WTC11 (cell line): Measurements from ENCODE around the gene ZNF804A. TPM values are rescaled to one million over a fixed set of nuclear protein-coding genes. Genes with fewer than 3 reads are reported as not detected.

Experiments
- ATAC-seq: fragments of 200-7000 bp; cut with Tn5 transposase; 2 replicates; pipeline ENCODE4 v1.10.0; 2021; ENCODE audit warnings: mild to moderate bottlenecking, moderate library complexity
- CTCF ChIA-PET: fragments of 300-600 bp; sonication (Branson Sonifier 250); formaldehyde crosslinking; loops from one replicate; lab custom pipeline; 2021; ENCODE audit warnings: antibody characterized with exemption; lab: Charles Lee
- POLR2A ChIA-PET: fragments of 350-600 bp; sonication (Branson Sonifier 250); formaldehyde crosslinking; loops from one replicate; lab custom pipeline; 2021; ENCODE audit warnings: antibody characterized with exemption; lab: Charles Lee
- DNase-seq: peaks from one replicate; pipeline ENCODE4 v3.0.0; 2021; ENCODE audit warnings: low spot score
- H3K27ac Mint-ChIP-seq: 2 replicates; pipeline ENCODE4 v1.8.0; 2021; ENCODE audit warnings: mixed read lengths
- H3K27me3 Mint-ChIP-seq: 2 replicates; pipeline ENCODE4 v1.8.0; 2021; ENCODE audit warnings: low read depth, mild to moderate bottlenecking, moderate library complexity, mixed read lengths
- H3K36me3 Mint-ChIP-seq: 2 replicates; pipeline ENCODE4 v1.8.0; 2021; ENCODE audit warnings: mixed read lengths
- H3K4me1 Mint-ChIP-seq: 2 replicates; pipeline ENCODE4 v1.8.0; 2022; ENCODE audit warnings: mixed read lengths
- H3K4me3 Mint-ChIP-seq: 2 replicates; pipeline ENCODE4 v1.8.0; 2021; ENCODE audit warnings: mild to moderate bottlenecking, moderate library complexity, mixed read lengths
- H3K9me3 Mint-ChIP-seq: 2 replicates; pipeline ENCODE4 v1.8.0; 2021; ENCODE audit warnings: mixed read lengths
- CBFB ChIP-seq: sonication (generic); formaldehyde crosslinking; IDR thresholded peaks from 2 replicates; pipeline ENCODE4 v1.8.1; 2022; ENCODE audit warnings: mild to moderate bottlenecking, low read depth, missing genetic modification reagents
- EMX1 ChIP-seq: fragments of 250-450 bp; sonication (Bioruptor Pico); IDR thresholded peaks from 2 replicates; pipeline ENCODE4 v1.8.0; 2021; ENCODE audit warnings: mild to moderate bottlenecking
- ERG ChIP-seq: fragments of 250-450 bp; sonication (Bioruptor Pico); IDR thresholded peaks from 2 replicates; pipeline ENCODE4 v1.8.0; 2021; ENCODE audit warnings: mild to moderate bottlenecking
- ETV6 ChIP-seq: sonication (generic); formaldehyde crosslinking; IDR thresholded peaks from 2 replicates; pipeline ENCODE4 v1.8.1; 2022; ENCODE audit warnings: mild to moderate bottlenecking, missing genetic modification reagents
- FOXK1 ChIP-seq: sonication (generic); formaldehyde crosslinking; IDR thresholded peaks from 2 replicates; pipeline ENCODE4 v1.8.0; 2022; ENCODE audit warnings: mild to moderate bottlenecking, moderate library complexity, missing genetic modification reagents
- MYBL2 ChIP-seq: sonication (generic); formaldehyde crosslinking; IDR thresholded peaks from 2 replicates; pipeline ENCODE4 v1.8.1; 2023; ENCODE audit warnings: mild to moderate bottlenecking, moderate library complexity, missing genetic modification reagents
- NR2C2 ChIP-seq: sonication (generic); formaldehyde crosslinking; IDR thresholded peaks from 2 replicates; pipeline ENCODE4 v1.8.0; 2022; ENCODE audit warnings: mild to moderate bottlenecking, missing genetic modification reagents
- NR3C1 ChIP-seq: sonication (generic); formaldehyde crosslinking; conservative IDR thresholded peaks from 2 replicates; pipeline ENCODE4 v1.8.1; 2023; ENCODE audit warnings: low read depth, mild to moderate bottlenecking, missing genetic modification reagents
- SMAD3 ChIP-seq: sonication (generic); formaldehyde crosslinking; IDR thresholded peaks from 2 replicates; pipeline ENCODE4 v1.8.0; 2022; ENCODE audit warnings: missing genetic modification reagents, mild to moderate bottlenecking, borderline replicate concordance
- SP1 ChIP-seq: sonication (generic); formaldehyde crosslinking; conservative IDR thresholded peaks from 2 replicates; pipeline ENCODE4 v1.8.1; 2022; ENCODE audit warnings: missing genetic modification reagents
- TCF7 ChIP-seq: sonication (generic); formaldehyde crosslinking; IDR thresholded peaks from 2 replicates; pipeline ENCODE4 v1.8.0; 2022; ENCODE audit warnings: mild to moderate bottlenecking, low read depth, missing genetic modification reagents, moderate library complexity
- TP53 ChIP-seq: sonication (generic); formaldehyde crosslinking; IDR thresholded peaks from 2 replicates; pipeline ENCODE4 v1.8.1; 2023; ENCODE audit warnings: mild to moderate bottlenecking, missing genetic modification reagents
- ZBTB21 ChIP-seq: sonication (generic); formaldehyde crosslinking; IDR thresholded peaks from 2 replicates; pipeline ENCODE4 v1.8.1; 2023; ENCODE audit warnings: mild to moderate bottlenecking, missing genetic modification reagents, borderline replicate concordance
- ZBTB43 ChIP-seq: sonication (generic); formaldehyde crosslinking; IDR thresholded peaks from 2 replicates; pipeline ENCODE4 v1.8.1; 2023; ENCODE audit warnings: mild to moderate bottlenecking, missing genetic modification reagents
- ZNF416 ChIP-seq: fragments of 250-450 bp; sonication (Bioruptor Pico); IDR thresholded peaks from 2 replicates; pipeline ENCODE4 v1.9.0; 2021; ENCODE audit warnings: mild to moderate bottlenecking, inconsistent platforms
- ZNF512 ChIP-seq: sonication (generic); formaldehyde crosslinking; IDR thresholded peaks from 2 replicates; pipeline ENCODE4 v1.8.1; 2022; ENCODE audit warnings: missing genetic modification reagents, borderline replicate concordance
- total RNA-seq: library from RNA; stranded (reverse); gene quantifications from 3 replicates; pipeline ENCODE4 v1.2.3, GENCODE V29; 2021
- TF ChIP-seq, protein P1 (sequence below): sonication (generic); formaldehyde crosslinking; IDR thresholded peaks from 2 replicates; pipeline ENCODE4 v1.8.1; 2022; ENCODE audit warnings: low read depth, missing genetic modification reagents, borderline replicate concordance
- TF ChIP-seq, protein P2 (sequence below): sonication (generic); formaldehyde crosslinking; conservative IDR thresholded peaks from 2 replicates; pipeline ENCODE4 v1.8.1; 2022; ENCODE audit warnings: mild to moderate bottlenecking, missing genetic modification reagents
- TF ChIP-seq, protein P3 (sequence below): sonication (generic); formaldehyde crosslinking; IDR thresholded peaks from 2 replicates; pipeline ENCODE4 v1.8.1; 2023; ENCODE audit warnings: mild to moderate bottlenecking, missing genetic modification reagents, borderline replicate concordance
- TF ChIP-seq, protein P4 (sequence below): fragments of 250-450 bp; sonication (Bioruptor Pico); IDR thresholded peaks from 2 replicates; pipeline ENCODE4 v1.9.0; 2021; ENCODE audit warnings: mild to moderate bottlenecking, borderline replicate concordance
- TF ChIP-seq, protein P5 (sequence below): sonication (generic); formaldehyde crosslinking; IDR thresholded peaks from 2 replicates; pipeline ENCODE4 v1.8.0; 2022; ENCODE audit warnings: mild to moderate bottlenecking, missing genetic modification reagents

ZNF804A gene
- total RNA-seq, 1 experiment from 2014 or later, result not detected

DNA sequence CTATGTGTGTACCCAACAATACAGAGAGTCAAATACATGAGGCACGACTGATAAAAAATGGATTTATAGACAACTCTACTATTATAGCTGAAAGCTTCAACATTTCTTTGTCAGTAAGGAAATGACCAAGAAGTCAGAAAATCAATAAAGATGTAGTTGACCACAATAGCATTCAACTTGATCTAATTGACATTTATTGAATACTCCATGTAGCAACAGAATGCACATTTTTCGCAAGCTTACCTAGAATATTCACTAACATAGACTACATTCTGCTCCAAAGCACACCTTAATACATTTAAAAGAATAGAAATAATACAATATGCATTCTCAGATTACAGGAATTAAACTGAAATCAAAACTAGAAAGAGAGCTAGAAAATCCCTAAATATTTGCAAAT is 49.2 kb upstream of the ZNF804A start (continued):
- no peak for TF ChIP-seq ZBTB43 (CRISPR knock-in tag)
- TF ChIP-seq ZBTB21 (CRISPR knock-in tag), result no peak
- no peak for TF ChIP-seq TCF7 (CRISPR knock-in tag)
- TF ChIP-seq TP53 (CRISPR knock-in tag), result no peak
- TF ChIP-seq SMAD3, result no peak
- TF ChIP-seq, protein P1, sequence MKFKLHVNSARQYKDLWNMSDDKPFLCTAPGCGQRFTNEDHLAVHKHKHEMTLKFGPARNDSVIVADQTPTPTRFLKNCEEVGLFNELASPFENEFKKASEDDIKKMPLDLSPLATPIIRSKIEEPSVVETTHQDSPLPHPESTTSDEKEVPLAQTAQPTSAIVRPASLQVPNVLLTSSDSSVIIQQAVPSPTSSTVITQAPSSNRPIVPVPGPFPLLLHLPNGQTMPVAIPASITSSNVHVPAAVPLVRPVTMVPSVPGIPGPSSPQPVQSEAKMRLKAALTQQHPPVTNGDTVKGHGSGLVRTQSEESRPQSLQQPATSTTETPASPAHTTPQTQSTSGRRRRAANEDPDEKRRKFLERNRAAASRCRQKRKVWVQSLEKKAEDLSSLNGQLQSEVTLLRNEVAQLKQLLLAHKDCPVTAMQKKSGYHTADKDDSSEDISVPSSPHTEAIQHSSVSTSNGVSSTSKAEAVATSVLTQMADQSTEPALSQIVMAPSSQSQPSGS (CRISPR knock-in tag), result no peak

- peaks cover 2% of the 10 kb centered on the region; the same call in 1 of the 2 replicates for H3K36me3 Mint-ChIP-seq
- DNase-seq (no peak), ATAC-seq (no peak)
- peaks cover 4% of the 10 kb centered on the region; the same call in 1 of the 2 replicates for H3K4me1 Mint-ChIP-seq
- TF ChIP-seq, protein P2, sequence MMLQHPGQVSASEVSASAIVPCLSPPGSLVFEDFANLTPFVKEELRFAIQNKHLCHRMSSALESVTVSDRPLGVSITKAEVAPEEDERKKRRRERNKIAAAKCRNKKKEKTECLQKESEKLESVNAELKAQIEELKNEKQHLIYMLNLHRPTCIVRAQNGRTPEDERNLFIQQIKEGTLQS (CRISPR knock-in tag), result no peak
- TF ChIP-seq, protein P3, sequence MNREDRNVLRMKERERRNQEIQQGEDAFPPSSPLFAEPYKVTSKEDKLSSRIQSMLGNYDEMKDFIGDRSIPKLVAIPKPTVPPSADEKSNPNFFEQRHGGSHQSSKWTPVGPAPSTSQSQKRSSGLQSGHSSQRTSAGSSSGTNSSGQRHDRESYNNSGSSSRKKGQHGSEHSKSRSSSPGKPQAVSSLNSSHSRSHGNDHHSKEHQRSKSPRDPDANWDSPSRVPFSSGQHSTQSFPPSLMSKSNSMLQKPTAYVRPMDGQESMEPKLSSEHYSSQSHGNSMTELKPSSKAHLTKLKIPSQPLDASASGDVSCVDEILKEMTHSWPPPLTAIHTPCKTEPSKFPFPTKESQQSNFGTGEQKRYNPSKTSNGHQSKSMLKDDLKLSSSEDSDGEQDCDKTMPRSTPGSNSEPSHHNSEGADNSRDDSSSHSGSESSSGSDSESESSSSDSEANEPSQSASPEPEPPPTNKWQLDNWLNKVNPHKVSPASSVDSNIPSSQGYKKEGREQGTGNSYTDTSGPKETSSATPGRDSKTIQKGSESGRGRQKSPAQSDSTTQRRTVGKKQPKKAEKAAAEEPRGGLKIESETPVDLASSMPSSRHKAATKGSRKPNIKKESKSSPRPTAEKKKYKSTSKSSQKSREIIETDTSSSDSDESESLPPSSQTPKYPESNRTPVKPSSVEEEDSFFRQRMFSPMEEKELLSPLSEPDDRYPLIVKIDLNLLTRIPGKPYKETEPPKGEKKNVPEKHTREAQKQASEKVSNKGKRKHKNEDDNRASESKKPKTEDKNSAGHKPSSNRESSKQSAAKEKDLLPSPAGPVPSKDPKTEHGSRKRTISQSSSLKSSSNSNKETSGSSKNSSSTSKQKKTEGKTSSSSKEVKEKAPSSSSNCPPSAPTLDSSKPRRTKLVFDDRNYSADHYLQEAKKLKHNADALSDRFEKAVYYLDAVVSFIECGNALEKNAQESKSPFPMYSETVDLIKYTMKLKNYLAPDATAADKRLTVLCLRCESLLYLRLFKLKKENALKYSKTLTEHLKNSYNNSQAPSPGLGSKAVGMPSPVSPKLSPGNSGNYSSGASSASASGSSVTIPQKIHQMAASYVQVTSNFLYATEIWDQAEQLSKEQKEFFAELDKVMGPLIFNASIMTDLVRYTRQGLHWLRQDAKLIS (CRISPR knock-in tag), result no peak
- TF ChIP-seq ZNF512 (no peak), NR3C1 (CRISPR knock-in tag) (no peak), SP1 (CRISPR knock-in tag) (no peak), ZNF416 (CRISPR knock-in tag) (no peak), ERG (no peak), FOXK1 (CRISPR knock-in tag) (no peak), NR2C2 (no peak), MYBL2 (no peak), EMX1 (CRISPR knock-in tag) (no peak), ETV6 (CRISPR knock-in tag) (no peak), CBFB (no peak)
- TF ChIP-seq, protein P4, sequence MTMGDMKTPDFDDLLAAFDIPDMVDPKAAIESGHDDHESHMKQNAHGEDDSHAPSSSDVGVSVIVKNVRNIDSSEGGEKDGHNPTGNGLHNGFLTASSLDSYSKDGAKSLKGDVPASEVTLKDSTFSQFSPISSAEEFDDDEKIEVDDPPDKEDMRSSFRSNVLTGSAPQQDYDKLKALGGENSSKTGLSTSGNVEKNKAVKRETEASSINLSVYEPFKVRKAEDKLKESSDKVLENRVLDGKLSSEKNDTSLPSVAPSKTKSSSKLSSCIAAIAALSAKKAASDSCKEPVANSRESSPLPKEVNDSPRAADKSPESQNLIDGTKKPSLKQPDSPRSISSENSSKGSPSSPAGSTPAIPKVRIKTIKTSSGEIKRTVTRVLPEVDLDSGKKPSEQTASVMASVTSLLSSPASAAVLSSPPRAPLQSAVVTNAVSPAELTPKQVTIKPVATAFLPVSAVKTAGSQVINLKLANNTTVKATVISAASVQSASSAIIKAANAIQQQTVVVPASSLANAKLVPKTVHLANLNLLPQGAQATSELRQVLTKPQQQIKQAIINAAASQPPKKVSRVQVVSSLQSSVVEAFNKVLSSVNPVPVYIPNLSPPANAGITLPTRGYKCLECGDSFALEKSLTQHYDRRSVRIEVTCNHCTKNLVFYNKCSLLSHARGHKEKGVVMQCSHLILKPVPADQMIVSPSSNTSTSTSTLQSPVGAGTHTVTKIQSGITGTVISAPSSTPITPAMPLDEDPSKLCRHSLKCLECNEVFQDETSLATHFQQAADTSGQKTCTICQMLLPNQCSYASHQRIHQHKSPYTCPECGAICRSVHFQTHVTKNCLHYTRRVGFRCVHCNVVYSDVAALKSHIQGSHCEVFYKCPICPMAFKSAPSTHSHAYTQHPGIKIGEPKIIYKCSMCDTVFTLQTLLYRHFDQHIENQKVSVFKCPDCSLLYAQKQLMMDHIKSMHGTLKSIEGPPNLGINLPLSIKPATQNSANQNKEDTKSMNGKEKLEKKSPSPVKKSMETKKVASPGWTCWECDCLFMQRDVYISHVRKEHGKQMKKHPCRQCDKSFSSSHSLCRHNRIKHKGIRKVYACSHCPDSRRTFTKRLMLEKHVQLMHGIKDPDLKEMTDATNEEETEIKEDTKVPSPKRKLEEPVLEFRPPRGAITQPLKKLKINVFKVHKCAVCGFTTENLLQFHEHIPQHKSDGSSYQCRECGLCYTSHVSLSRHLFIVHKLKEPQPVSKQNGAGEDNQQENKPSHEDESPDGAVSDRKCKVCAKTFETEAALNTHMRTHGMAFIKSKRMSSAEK (CRISPR knock-in tag), result no peak
- TF ChIP-seq, protein P5, sequence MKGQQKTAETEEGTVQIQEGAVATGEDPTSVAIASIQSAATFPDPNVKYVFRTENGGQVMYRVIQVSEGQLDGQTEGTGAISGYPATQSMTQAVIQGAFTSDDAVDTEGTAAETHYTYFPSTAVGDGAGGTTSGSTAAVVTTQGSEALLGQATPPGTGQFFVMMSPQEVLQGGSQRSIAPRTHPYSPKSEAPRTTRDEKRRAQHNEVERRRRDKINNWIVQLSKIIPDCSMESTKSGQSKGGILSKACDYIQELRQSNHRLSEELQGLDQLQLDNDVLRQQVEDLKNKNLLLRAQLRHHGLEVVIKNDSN (CRISPR knock-in tag), result no peak
- H3K27ac Mint-ChIP-seq, result no peak overlapping the region
- ChIA-PET CTCF (no interaction called here), POLR2A (no interaction called here)
- no peaks in the 10 kb centered on the region for H3K27me3 Mint-ChIP-seq
- peaks cover 9% of the 10 kb centered on the region for H3K9me3 Mint-ChIP-seq
- H3K4me3 Mint-ChIP-seq, result no peak overlapping the region
Measured at GRCh38 chr2:184551626-184552025, 46.7 kb upstream of the ZNF804A start.
